TTC549 (cell line): ENCODE results near the gene FCHSD2.
"Not testable (repeated sequence)": the region's sequence is repeated elsewhere in the genome, so short reads cannot be mapped to it uniquely, and the experiment has no call there.

Source experiments
- FAIRE-seq: peaks from 2 replicates; lab custom pipeline; 2012; peaks lifted over from hg19 to GRCh38; lab: Jason Lieb, UNC

Gene FCHSD2

DNA sequence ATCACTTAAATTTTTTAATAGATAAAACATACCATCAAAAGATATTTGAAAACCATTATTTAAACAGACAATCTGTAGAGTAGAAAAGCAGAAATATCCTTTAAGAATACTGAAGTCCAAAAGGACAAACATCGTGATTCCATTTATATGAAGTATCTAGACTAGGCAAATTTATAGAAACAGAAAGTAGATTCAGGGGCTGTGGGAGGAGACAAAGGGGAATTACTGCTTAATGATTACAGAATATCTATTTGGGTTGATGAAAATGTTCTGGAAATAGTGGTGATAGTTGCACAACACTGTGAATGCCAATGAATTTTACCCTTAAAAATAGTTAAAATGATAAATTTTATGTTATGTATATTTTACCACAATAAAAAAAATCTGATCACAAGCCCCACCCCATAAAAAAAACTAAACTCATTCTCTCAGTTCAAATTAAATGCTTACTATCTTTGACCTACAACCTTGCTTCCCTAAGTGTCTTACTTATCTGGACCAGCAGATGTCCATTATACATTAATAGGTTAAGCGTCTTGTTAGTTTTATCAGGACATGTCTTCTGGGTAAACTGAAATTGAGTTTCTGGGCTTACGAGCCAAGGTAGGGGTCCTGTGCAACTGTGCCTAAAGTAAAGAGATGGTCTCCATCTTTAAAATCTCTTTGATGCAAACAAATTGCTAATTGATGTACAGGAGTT lies 86.3 kb downstream of the FCHSD2 start:
- no peak for FAIRE-seq

DNA sequence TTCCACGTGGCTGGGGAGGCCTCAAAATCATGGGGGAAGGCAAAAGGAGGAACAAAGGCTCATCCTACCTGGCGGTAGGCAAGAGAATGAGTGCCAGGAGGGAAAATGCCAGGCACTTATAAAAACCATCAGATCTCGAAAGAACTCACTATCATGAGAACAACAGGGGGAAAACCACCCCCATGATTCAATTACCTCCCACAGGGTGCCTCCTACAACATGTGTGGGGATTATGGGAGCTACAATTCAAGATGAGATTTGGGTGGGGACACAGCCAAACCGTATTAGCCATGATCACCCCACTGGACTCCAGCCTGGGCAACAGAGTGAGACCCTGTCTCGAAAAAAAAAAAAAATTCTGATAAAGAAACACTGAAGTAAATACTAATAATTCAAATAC lies 87.1 kb downstream of the FCHSD2 start:
- no peak for FAIRE-seq

DNA sequence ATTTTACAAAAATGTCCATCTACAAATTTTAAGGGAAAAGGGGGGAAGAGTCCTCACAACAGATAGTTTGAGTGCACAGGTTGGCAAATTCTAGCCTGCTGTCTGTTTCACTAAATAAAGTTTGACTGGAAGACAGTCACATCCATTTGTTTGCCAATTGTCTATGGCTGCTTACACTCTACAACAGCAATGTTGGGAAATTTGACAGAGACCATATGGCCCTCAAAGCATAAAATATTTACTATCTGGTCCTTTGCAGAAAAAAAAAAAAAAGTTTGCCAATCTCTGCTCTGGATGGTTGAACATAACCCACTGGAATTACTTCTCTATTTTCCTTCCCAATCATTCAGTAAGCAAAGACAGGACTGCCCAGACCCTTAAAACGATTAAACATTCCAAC lies 88.2 kb downstream of the FCHSD2 start:
- FAIRE-seq = no peak

DNA sequence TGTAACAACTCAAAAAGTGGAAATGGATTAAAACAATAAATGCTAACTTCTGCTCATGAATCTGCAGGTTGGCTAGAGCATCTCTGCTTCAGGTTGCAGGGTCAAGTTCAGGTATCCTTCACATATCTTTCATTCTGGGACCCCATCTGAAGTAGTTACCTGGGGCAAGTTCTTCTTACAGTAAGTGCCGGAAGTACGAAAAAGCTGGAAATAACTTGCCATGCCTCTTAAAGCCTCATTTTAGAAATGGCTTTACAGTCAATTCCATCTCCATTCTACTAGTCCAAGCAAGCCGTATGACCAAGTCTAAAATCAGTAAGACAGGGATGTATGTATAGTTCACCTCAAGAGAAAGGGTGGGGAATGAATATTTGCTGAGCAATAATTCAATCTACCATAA lies 93.7 kb downstream of the FCHSD2 start:
- no peak for FAIRE-seq

DNA sequence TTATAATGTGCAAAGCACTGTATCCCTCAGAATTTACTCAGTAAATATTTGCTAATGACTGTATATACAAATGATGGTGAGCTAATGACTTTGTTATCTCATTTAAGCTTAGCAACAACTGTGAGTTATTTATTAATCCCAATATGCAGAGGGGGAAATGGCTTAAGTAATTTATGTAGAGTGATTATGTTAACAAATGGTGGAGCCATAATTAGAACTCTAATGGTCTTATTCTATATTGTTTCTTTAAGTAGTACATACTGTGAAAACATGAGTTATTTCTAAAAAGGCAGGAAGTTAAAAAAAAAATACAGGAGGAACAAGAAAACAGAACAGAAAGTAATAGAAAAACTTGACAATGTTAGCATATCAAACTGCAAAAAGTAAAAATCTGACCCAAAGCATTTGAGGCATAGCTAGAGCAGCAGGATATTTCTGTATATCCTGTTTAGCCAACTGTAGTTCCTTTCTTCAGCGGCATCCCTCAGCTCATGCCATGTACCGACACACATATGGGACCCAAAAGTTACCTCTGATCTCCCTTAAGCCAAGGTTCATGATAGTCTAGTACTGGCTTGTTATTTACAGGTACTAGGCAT lies 94.2 kb downstream of the FCHSD2 start:
- FAIRE-seq = no peak

DNA sequence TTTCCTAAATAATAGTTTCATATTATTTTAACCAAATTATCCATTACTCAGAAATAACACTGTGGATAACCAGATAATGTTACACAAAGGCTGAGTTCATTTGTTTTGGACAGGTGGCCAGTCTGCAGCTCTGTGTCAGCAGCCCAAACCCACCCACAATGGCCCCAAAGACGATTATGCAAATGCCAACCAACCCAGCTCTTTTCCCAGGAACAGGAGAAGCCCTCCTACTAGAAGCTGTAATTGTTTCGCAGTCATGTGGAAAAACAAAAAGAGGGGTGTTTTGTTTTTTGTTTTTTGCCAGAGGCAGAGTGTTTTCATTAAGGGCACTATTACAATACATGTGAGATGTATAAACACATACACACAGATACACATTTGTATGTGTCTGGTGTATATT lies 102.1 kb downstream of the FCHSD2 start:
- no peak for FAIRE-seq

DNA sequence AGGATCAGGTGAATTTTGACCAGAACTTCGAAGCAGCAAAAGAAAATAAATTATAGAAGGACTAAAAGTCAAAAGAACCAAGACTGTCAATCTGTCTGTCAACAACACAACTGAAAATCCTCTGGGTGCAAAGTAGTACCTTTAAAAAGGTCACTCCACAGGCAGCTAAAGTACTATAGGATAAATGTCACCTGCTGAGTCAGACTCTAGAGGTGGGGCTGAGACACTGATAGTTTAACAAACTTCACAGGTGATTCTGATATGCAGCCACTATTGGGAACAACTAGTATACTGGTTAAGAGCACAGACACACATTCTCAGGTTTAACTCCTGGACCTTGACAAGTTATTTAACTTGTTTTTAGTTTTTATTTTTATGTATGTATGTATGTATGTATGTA lies 107.3 kb downstream of the FCHSD2 start:
- FAIRE-seq = no peak

DNA sequence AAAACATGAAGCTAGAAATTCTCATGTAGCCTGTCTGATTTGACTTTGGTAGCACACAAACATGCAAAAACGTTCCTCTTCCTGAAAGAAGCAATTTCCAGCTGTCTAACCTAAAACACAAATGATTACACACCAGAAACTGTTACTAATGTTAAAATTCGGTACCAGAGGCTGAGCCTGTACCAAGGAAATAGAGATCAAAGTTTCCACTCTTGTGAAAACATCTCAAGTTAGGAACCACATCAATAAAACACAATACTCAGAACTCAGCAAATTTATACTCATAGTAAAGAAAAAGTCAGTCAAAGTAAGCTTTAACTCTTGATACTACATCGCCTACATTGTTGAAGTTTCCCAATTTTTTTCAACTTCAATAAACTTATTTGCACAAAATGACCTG lies 107.8 kb downstream of the FCHSD2 start:
- no peak for FAIRE-seq

DNA sequence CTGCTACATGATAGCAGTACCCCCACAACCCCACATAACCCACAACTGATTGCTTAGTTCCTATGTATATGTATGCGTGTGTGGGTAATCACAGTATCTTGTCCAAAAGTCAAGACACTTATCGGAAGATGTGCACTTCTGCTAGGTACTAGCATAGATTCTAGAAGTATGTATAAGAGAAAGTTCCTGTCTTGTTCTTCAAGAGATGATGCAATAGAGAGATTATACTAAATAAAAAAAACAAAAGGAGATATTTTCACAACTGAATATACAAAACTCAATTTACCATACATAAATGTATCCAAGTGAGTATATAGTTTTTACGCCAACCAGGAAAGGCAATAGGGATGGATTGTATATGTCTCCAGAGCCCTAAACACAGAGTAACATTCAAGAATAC lies 112.0 kb downstream of the FCHSD2 start:
- no peak for FAIRE-seq

DNA sequence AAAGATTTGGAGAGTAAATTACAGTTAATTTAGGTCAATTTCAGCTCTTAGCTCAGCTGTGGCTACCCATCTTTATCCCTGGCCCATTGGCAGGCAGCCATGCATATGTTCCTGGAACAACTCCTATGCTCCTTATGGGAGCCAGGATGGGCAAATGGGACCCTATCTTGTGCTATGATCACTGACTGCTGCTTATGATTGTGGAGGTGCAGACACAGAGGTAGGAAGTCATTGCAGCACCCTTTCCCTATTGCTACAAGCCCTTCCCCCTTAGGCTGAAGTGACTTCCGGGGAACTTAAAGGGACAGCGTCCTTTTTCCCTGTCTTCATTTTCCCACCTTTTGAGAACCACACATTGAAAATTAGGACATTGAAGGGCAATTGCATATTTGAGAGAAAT lies 112.7 kb downstream of the FCHSD2 start:
- FAIRE-seq = no peak

DNA sequence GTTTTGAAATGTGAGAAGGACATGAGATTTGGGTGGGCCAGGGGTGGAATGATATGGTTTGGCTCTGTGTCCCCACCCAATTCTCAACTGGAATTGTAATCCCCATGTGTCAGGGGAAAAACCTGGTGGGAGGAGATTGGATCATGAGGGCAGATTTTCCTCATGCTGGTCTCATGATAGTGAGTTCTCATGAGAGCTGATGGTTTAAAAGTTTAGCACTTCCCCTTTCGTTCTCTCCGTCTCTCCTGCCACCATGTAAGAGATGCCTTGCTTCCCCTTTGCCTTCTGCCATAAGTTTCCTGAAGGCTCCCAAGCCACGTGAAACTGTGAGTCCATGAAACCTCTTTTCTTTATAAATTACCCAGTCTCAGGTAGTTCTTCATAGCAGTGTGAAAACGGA lies 113.5 kb downstream of the FCHSD2 start:
- no peak for FAIRE-seq

DNA sequence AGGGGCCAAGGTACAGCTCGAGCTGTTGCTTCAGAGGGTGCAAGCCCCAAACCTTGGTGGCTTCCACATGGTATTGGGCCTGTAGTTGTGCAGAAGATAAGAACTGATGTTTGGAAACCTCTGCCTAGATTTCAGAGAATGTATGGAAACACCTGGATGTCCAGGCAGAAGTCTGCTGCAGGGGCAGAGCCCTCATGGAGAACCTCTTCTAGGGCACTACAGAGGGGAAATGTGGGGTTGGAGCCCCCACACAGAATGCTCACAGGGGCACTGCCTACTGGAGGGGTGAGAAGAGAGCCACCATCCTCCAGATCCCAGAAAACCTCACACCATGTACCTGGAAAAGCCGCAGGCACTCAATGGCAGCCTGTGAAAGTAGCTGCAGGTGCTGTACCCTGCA lies 114.3 kb downstream of the FCHSD2 start:
- FAIRE-seq = not testable (repeated sequence)

DNA sequence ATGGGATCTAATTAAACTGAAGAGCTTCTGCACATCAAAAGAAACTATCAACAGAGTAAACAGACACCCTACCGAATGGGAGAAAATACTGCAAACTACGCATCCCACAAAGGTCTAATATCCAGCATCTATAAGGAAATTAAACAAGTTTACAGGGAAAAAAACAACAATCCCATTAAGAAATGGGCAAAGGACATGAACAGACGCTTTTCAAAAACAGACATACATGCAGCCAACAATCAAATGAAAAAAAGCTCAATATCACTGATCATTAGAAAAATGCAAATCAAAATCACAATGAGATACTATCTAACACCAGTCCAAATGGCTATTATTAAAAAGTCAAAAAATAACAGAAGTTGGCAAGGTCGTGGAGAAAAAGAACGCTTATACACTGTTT lies 117.5 kb downstream of the FCHSD2 start:
- FAIRE-seq = no peak

DNA sequence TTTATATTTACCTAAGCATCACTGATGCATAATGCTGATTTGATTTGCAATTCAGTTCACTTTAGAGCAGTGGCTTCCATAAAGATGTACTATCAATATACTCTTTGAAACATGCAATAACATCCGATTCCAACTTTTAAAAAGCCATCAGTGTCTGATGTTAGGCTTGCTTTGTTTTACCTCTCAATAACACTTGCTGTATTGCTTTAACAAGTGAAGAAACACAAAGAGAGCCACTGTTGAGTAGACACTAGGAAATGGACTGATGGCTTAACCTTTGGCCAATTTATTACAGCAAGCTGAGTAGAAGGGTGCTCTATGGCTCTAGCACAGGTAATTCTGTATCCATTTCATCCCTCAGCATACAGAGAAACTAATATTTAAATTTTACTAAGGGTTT lies 122.1 kb downstream of the FCHSD2 start:
- FAIRE-seq = no peak

DNA sequence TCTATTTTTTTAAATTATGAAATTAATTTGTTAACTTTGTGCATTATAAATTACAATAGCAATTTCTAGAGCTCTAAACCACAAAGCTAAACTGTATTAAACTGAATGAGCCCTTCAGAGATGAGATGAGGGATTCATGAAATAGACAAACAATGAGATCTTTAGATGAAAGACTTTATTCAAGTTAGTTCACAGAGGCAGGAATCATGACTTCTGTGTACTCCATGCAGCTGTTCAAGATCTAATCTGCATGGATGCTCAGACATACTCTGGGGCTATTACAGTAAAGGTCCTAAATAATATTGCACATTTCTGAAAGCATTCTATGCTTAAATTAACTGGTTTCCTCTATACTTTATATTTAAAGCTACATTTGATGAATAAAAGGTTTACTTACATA lies 122.7 kb downstream of the FCHSD2 start:
- no peak for FAIRE-seq

DNA sequence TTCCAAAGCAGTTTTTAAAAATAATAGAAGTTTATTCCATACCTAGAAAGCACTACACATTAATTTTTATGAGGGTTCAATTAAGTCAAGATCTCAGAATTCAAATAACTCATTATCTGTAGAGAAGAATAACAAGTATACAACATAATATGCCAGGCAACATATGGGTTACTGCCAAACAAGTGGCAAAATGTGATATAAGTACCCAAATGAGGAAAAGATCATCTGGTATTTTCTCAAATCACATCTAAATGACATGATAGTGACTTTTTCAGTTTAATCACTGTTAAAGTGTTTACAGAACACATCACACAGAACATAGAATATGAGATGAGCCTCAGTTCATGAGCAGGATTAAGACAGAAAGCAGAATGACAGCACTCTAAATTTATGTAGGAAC lies 123.3 kb downstream of the FCHSD2 start:
- FAIRE-seq = no peak

DNA sequence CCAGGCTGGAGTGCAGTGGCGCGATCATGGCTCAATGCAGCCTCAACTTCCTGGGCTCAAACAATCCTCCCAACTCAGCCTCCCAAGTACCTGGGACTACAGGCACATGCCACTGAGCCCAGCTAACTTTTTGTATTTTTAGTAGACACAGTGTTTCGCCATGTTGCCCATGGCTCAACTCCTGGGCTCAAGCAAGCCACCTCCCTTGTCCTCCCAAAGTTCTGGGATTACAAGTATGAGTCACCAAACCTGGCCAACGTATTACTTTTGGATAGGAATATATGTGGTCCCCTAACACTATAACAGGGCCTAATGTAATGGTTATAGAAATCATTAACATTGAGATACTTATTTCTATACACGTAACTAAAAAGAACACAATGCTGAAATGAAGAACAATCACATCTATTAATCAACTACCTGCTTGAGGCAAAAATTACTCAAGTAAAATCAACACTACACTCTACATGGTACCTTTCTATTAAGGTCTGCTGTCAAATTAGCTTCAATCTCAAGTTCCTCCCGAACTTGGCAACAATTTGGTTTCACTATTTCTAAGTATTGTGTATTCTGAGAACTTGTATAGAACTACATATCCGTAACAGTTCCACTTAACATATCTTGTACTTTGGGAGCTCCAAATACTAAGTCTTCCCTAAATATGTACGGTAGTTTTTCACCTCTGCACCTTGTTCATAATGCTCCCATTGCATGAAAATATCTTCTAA lies 124.9 kb downstream of the FCHSD2 start:
- no peak for FAIRE-seq

DNA sequence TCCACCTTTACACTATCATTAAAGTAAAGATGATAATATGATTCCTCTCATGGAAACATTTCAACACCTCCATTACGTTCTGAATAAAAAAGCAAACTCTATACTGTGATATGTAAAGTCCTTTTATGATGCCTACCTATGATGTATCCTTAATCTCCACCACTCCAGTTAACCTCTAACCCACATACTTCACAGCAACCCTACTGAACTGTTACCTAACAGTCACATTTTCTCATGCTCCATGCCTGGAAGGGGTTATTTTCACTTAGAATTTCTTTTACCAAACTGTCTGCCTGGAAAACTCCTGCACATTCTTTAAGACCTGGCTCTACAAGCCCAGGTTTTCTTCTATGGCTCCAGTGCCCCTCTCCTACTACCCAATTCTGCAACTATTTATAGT lies 129.1 kb downstream of the FCHSD2 start:
- FAIRE-seq = no peak

DNA sequence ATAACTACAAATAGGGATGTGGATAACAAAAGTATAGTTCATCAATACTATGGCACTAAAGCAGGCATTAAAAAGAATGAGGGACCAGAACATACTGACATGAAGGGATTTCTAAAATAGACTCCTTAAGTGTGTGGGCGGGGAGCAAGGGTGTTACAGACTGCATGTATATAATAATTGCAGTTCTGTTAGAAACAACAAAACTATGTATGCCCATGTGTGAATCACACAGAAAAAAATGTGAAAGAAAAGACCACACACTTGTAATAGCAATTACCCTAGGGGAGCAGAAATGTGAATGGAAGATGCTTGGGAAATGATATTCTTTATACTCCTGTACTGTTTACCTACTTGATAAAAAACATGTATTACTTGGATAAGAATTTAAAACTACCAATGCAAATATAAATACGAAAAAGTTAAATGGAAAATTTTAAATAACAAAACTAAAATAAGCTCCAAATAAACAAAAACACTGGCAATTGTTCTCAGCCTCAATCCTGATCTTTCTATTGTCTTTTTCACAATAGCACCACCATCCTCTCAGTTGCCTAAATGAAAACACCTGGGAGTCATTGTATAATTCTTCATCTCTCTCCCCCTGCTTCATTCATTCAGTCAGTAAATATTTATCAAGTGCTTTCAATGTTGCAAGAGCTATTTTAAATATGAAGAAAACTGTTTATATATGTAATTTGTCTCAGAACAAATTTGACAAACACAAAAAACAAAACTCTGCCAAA lies 129.8 kb downstream of the FCHSD2 start:
- no peak for FAIRE-seq

DNA sequence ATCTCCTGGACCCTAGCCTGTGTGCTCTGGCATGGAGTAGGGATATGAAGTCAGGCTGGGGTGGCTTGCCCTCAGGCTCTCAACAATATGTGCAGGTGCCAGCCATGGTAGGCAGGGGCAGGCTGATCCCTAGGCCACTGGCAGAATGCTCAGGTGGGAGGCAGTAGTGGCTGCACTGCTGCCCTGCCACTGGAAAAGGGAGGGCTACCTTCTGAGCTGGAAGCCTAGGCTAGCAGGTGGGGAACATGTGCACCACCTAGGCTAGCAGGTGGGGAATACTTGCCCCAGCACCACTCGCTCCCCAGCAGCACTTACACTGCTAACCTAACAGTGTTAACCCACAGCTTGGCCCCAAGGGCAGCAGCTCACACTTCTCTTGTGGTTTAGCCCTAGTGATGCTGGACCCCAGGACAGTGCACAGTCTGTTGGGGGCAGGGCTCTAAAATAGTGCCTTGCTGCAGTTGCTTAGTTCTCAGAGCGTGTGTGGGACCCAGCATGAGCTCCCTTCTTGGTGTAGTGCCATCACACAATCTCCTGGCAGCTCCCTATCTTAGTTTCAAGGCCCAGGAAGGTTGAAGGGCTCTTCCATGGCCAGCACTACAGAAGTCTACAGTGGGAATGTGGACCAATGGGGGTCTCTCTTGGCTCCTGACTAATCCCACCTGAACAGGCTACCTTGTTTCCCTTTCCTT lies 130.8 kb downstream of the FCHSD2 start:
- FAIRE-seq = no peak

DNA sequence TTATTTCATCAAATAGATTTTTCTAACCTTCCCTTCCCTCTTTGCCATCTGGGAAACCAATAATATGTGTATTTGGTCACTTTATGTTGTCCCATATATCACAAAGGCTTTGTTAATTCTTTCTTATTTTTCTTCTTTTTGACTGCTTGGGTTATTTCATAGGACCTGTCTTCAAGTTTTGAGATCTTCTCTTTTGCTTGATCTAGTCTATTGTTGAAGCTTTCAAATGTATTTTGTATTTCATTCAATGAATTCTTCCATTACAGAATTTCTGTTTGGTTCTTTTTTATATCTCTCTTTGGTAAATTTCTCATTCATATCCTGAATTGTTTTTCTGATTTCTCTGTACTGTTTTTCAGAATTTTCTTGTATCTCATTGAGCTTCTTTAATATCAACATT lies 132.1 kb downstream of the FCHSD2 start:
- no peak for FAIRE-seq

DNA sequence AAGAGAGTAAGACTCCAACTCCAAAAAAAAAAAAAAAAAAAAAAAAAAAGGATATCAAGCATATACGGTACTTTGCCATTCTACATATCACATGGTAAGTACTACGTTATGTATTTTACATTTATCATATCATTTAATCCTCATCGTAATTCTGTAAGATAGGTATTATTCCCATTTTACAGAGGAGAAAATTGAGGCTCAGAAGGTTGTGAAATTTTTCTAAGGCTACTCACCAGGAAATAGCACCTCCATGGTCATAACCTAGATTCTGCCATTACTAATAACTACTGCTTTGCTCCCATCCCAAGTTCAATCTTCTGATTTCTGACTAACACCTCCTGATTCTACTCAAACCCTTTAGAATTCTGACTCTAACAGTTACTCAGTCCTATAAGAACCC lies 138.0 kb downstream of the FCHSD2 start:
- no peak for FAIRE-seq

DNA sequence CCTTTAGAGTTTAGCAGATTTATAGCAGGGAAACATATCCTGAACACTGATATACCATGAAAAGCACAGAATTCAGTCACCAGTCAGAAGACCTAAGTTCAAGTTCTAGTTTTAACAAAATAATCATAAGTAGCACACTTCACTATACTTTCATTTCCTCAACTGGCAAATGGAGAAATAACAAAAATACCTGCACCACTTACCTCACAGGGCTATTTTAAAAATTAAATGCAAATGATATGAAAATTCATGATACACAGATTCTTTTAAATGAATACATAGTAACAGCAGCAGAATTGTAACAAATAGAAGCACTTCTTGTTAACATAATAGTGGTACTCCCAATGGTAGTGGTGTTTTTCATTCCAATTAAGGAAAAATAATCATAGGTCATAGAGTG lies 139.0 kb downstream of the FCHSD2 start:
- no peak for FAIRE-seq
